ENCODE measurements around the gene NKX2-1.
"Not testable (repeated sequence)": the region's sequence is repeated elsewhere in the genome, so short reads cannot be mapped to it uniquely, and the experiment has no call there.

NKX2-1 gene

DNA sequence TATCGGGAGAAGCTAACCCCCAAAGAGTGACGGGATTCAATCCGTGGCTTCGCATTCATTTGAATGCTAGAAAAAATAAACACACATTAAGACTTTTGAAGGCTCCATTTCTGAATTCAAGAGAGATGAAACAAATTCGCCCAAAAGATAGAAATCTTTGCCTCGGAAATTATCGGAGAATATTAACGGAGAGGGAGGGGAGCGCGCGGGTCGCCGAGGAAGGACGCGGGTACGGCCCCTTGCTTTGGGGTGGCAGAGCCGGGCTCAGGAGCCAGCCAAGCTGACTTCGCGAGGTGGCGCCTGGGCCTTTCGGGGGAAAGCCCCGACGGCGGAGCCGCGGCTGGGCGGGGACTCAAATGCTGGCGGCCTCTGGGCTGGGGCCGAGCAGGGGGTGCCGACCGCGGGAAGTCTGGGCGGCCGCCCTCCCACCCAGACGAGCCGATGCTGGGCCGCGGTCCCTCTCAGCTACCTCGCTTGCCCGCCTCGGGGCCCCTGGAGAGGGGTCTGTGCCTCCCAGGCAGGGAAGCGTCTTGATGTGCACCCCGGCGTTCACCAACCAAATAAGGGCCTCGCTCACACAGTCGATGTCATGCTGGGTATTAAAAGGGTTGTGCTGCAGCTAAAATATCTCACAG, 14.7 kb downstream of the NKX2-1 start:
- DNase-seq = no peak

GRCh38 chr14:36504771-36505175, 15.3 kb downstream of the NKX2-1 start:
- no peak for DNase-seq

DNA sequence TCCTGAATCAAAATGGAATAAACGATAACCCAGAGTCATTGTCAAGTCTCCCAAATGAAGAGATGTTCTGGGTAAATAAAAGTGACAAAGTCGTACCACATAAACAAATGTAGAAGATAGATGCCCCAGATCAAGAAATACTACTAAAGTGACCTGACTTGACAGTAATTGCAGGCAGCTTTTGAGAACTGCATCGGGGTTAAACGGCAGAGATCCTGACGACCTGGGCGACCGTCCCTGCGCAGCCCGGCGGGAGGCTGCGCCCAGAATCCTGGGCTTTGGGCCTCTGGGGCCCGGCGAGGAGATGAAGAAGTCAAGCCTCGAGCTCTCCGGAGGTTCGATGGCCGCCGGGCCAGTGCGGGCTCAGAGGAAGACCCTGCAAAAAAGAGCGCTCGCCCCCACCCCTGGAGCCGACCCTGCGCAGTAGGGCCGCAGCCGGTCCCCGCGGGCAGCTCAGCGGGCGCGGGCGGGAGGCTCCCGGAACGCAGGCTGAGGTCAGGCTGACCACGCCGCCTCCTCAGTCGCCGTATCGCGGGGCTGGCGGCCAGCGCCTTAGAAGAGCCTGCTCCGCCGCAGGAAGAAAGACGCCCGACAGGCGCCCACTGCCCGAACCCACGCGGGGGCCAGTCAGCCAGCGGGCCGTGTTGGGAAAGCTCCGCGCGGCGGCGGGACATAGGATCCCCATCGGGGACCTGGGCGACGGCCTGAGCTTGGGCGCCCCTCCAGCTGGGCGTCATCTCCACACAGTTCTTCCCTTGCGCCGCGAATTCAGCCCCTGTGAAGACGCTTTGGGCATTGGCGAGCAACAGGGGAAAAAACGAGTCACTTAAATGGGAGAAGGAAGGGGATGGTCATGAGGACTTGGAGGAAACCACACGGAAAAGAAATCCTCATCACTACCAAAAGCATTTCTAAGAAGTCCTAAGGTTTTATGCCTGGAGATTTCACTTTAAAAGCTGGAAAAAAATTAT, 16.0 kb downstream of the NKX2-1 start:
- DNase-seq = no peak

- DNase-seq = no peak
Measured at GRCh38 chr14:36502558-36503508, 17.2 kb downstream of the NKX2-1 start.

GRCh38 chr14:36498938-36499337, 21.1 kb downstream of the NKX2-1 start:
- no peak for DNase-seq

GRCh38 chr14:36496346-36496745, 23.7 kb downstream of the NKX2-1 start:
- no peak for DNase-seq

DNA sequence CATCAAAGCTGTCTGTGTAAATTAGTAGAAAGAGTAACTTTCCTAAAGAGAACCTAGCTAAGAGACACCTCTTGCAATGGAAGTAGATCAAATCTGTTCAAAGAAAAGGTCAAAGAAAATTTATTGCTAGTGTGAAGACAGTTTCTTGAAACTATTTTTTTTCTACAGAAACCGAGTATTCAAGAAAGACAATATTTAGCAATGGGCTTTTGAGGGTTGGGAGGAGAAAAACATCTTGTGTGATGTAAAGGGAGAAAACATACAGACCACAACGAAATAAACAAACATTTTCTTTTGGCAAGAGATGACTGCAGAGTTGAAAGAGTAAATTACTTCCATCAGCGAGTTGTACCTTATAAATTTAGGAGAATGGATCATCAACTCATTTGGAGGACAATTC, 24.4 kb downstream of the NKX2-1 start:
- DNase-seq = no peak

DNA sequence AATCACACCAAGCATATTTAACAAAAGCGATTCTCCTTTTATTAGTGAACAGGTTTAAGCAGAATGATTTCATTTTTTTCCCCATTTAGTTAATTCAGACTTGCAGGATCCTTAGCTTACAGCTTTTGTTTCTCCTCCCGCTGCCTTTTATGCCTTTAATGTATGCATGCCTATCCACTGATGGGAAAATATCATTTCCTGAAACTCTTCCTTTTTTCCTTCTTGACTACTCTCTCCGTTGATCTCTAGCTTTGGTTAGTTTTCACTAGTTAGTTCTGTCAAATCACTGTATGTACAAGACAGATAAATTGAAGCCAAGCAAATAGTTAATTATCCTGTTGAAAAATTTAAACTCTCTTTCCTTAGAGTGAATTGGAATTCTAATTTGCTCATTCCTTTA, 26.3 kb downstream of the NKX2-1 start:
- no peak for DNase-seq

DNA sequence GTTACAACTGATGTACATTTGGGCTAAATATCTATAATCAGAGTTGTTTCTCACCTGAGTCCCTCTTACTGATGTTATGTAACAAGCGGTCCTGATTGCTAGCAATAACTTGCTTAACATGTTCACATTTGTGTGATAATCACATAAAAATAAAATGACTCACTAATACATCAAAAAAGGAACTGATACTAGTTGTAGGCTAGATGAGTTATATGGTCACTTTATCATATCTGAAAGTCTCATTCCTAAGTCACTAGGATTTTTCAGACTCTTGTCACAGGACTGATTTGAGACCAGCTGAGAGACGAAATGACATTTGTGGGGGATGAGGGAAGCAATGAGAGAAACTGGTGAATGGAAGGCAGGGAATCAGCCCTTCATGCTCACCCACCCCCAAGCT, 34.3 kb downstream of the NKX2-1 start:
- no peak for DNase-seq

DNA sequence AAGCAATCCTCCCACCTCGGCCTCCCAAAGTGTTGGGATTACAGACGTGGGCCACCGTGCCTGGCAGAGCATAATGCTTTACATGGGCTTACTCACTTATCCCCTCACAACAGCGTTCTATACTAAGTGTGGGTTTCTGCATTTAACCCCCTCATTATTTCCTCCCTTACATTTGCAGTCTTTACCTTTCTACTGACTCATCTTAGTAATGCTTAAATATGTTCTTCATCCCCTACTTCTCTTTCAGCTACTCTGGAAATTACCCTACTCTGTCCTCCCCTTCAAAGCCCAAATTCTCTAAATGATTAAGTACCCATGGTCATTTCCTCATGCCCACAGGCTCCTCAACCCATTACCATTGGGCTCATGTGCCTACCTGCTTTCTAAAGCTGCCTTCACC, 40.7 kb downstream of the NKX2-1 start:
- DNase-seq = no peak

- no peak for DNase-seq
Measured at GRCh38 chr14:36478782-36479181, 41.2 kb downstream of the NKX2-1 start.

DNA sequence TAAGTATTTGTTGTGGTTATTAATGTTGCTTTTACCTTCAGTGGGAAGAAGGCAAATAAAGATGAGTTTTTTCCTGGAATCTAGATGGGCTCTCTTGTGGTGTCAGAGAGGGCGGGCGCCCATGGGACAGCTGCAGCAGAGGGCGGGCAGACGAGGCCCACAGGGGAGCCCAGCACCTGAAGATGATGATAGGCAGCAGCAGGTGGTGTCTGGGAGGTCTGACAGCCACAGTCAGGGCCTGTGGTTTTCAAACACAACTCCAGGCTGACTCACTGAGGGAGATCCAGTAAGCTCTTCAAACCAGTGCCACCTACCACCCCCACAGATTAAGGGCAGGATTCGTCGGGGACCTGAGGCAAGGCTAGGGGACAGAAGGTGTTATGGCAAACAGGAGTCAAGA, 42.8 kb downstream of the NKX2-1 start:
- no peak for DNase-seq

GRCh38 chr14:36476061-36476460, 44.0 kb downstream of the NKX2-1 start:
- DNase-seq = not testable (repeated sequence)

DNA sequence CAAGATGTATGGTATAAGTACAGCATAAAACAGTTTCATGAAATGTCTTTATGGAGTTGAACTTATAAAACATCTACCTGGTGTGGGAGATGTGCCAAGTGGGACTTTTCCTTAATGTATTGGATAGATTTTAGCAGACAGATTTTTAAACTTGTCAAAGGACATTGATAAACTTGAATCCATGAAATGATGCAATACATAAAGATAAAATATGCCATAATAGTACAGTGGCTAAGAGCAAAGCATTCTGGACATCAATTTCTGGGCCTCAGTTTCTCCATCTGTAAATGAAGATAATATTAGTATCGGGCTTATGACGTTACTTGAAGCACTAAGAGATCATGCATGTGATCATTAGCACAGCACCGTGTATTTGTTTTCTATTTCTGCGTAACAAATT, 45.4 kb downstream of the NKX2-1 start:
- no peak for DNase-seq

DNA sequence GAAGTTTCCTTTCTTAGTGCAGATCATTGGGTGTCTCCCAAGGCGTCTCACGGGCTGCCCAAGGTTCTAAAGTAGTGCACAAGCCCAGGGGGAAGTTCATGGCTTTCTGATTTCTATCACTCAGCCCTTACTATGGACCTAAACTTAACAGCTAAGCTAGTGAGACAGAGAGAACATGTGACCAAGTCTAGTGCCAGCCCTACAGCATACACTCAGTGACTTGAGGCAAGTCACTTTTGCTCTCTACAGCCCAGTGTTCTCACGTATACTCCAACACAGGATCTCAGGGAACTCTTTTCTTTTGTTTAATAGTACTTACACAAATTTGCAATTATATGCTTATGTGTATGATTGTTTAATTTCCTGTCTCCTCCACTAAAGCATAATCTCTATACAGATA, 48.6 kb downstream of the NKX2-1 start:
- no peak for DNase-seq

GRCh38 chr14:36467332-36467731, 52.7 kb downstream of the NKX2-1 start:
- no peak for DNase-seq
